AG10803 (cell line): ENCODE data around the gene ASPDH.
"Not testable (repeated sequence)": the region's sequence is repeated elsewhere in the genome, so short reads cannot be mapped to it uniquely, and the experiment has no call there.

Source experiments
- DNase-seq: peaks from one replicate; pipeline ENCODE4 v3.0.0; 2010; ENCODE audit warnings: low read depth
- H3K4me3 ChIP-seq: 2 replicates; pipeline ENCODE4 v1.5.1; 2011; ENCODE audit warnings: mild to moderate bottlenecking, low read length, control low read depth
- TF ChIP-seq, protein P1 (sequence below): conservative IDR thresholded peaks from 2 replicates; pipeline ENCODE4 v1.5.1; 2011; ENCODE audit warnings: mild to moderate bottlenecking, low read length, control low read depth, inconsistent platforms

Gene ASPDH

DNA sequence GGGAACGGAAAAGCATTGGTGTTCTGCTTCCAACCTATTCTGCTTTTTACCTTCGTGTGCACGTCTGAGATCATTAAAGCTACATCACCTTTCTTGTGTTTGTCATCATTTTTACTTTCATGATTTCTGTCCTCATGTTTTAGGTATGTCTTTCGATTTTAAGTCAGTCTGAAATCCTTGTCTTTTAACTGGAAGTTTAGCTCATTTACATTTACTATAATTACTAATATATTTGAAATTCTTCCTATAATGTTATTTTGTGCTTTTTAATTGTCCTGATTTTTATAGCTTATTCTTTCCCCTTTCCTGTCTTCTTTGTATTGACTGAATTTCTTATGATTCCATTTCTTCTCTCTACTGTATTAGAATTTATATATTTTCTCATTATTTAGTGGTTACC is 19.2 kb upstream of the ASPDH start:
- TF ChIP-seq, protein P1, sequence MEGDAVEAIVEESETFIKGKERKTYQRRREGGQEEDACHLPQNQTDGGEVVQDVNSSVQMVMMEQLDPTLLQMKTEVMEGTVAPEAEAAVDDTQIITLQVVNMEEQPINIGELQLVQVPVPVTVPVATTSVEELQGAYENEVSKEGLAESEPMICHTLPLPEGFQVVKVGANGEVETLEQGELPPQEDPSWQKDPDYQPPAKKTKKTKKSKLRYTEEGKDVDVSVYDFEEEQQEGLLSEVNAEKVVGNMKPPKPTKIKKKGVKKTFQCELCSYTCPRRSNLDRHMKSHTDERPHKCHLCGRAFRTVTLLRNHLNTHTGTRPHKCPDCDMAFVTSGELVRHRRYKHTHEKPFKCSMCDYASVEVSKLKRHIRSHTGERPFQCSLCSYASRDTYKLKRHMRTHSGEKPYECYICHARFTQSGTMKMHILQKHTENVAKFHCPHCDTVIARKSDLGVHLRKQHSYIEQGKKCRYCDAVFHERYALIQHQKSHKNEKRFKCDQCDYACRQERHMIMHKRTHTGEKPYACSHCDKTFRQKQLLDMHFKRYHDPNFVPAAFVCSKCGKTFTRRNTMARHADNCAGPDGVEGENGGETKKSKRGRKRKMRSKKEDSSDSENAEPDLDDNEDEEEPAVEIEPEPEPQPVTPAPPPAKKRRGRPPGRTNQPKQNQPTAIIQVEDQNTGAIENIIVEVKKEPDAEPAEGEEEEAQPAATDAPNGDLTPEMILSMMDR, result no peak
- no peak overlapping the region for H3K4me3 ChIP-seq
- no peak for DNase-seq

DNA sequence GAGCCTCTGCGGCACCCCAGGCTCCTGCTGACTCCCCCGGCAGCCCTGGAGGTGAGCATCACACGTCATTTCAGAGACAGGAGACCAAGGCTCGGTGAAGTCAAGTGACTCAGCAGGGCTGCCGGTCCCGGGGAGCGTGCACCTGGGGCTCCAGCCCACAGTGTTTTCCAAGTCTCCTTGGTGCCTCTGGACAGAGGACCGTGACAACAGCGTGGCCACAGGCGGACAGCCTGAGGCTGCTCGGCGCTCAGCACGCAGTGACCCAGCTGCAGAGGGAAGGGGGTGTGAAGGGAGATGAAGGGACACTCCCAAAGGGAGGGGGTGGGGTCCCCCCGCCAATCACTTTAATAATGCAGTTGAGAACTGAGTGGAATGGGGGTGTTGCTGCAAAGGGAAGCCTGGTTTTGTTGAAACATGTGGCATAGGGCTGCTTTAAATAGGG is 17.5 kb upstream of the ASPDH start:
- no peak overlapping the region for H3K4me3 ChIP-seq

DNA sequence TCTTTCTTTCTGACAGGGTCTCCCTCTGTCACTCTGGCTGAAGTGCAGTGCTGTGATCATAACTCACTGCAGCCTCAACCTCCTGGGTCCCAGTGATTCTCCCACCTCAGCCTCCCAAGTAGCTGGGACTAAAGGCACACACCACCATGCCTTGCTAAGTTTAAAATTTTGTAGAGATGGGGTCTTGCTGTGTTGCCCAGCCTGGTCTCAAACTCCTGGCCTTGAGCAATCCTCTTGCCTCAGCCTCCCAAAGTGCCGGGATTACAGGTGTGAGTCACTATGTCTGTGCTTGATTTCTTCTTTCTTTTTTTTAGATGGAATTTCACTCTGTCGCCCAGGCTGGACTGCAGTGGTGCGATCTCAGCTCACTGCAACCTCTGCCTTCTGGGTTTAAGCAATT is 14.3 kb upstream of the ASPDH start:
- not testable (repeated sequence) for DNase-seq, H3K4me3 ChIP-seq

More for the DNA sequence above, 17.5 kb upstream of the ASPDH start:
- TF ChIP-seq, protein P1, result no peak
- DNase-seq, result no peak

DNA sequence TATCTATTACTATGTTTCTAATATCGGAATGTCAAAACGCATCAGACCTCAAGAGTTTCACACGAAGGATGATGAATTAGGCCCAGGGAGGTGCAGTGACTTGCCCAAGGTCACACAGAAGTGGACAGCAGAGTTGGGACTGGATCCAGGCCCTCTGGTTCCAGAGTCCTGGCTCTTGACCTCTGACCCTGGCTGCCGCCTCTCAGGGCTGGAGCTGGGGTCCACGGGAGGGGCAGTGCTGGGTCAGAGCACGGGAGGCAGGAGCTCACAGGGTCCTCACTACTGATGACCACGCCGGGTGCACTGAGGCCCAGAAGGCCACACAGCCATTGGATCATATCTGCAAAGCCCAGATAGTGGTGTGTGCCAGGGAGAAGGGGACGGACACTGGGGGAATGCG is 9.2 kb upstream of the ASPDH start:
- TF ChIP-seq, protein P1, result no peak
- no peak overlapping the region for H3K4me3 ChIP-seq
- no peak for DNase-seq

DNA sequence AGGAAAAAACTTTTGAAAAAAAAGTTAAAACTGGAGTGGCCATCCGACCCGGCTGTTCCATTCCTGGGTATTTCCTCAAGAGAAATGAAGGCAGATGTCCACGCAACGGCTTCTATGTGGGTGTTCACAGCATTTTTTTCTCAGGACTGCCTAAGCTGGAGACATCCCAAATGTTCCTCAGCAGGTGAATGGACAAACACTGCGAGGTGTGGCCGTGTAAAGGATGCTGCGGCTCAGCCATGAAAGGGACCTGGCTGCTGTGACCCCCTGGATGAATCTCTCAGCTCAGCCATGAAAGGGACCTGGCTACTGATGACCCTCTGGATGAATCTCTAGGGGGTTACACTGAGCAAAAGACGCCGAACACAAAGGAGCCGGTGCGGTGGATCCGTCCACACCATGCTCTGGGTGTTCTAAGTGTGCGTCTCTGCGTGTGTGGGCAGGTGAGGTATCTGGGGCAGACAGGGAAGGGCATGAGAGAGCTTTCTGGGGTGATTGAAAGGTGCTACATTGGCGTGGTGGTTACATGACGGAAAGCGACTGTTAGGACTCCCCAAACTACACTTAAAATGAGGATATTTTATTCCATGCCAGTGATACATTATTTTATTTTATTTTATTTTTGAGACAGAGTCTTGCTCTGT is 7.2 kb upstream of the ASPDH start:
- TF ChIP-seq, protein P1, result no peak
- no peak for DNase-seq

DNA sequence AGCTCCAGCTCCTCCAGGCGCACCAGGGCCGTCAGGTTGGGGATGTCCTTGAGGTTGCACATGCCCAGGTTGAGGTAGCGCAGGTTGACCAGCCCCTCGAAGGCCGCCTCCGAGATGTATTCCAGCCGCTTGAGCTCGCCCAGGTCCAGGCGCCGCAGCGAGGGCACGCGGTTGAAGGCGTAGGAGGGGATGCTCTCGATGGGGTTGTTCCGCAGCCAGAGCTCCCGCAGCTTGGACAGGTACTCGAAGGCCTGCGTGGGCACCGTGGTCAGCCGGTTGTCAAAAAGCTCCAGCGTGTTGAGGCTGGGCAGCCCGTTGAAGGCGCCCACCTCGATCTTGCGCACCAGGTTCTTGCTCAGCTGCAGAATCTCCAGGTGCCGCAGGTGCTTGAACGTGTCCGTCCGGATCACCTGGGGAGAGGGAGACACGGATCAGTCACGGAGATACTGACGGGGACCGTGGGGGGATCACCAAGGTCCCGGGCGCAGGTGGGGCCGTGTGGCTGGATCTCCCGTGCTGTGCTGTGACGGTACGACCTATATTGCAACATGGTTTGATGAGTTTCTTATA is 5.4 kb upstream of the ASPDH start:
- TF ChIP-seq, protein P1, result no peak
- H3K4me3 ChIP-seq, result no peak overlapping the region
- DNase-seq, result no peak

More for the DNA sequence above, 7.2 kb upstream of the ASPDH start:
- H3K4me3 ChIP-seq, result no peak overlapping the region

DNA sequence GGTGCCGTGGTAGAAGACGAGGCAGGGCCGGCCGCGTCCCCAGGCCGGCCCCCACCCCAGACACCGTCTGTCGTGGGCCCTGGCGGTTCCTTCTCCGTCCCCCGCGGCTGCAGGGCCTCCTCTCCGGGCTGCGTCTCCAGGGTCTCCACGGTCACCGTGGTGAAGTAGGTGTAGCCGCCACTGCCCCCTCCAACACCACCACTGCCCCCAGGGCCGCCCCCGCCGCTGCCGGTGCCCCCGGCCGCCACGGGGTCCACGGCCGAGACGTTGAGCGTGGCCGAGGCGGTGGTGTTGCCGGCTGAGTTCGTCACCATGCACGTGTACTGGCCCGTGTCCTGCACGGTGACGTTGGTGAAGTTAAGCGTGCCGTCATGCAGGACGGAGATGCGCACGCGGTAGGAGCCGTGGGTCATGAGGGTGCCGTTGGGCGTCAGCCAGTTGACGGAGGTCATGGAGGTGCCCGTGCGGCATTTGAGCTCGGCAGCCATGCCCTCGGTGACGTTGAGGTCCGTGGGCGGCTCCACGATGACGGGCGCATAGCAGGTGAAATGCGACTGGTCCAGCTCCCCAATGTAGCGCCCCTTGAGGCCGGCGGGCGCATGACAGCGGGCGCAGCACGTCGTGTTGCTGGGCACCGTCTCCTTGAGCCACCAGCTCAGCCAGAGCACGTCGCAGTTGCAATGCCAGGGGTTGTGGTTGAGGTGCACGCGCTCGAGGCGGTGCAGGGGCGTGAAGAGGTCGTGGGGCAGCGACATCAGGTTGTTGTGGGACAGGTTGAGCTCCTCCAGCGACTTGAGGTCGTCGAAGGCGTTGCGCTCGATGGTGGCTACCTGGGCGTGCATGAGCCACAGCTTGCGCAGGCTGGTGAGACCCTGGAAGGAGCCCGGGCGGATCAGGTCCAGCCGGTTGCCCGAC is 4.6 kb upstream of the ASPDH start:
- no peak overlapping the region for H3K4me3 ChIP-seq
- no peak for DNase-seq
- TF ChIP-seq, protein P1, result no peak
